ENCODE measurements around the gene MRPS12. TPM values are rescaled to one million over a fixed set of nuclear protein-coding genes. Genes with fewer than 3 reads are reported as not detected.

The MRPS12 gene
- total and polyA plus RNA-seq, 2 of the 13 experiments (the other 11 are each of a cell fraction or from before 2014, with no cell fraction given) = 27.5 to 54.8 TPM

GRCh38 chr19:38975214-38975860, 44.6 kb downstream of the MRPS12 start, which contains the start of gene FBXO17 (continued):
- TF ChIP-seq LRRFIP1 (CRISPR knock-in tag; conservative IDR thresholded peaks at IDR 0.05) = no peak
- 0 out of 2 replicates have a peak, but pooled peaks have one; percentile 74 for TF ChIP-seq ZNF558 (CRISPR knock-in tag; IDR thresholded peaks at IDR 0.05; ENCODE audit: borderline replicate concordance)
- TF ChIP-seq CTCF (CRISPR knock-in tag; IDR thresholded peaks at IDR 0.05) = no peak
- 0 out of 2 replicates have a peak, but pooled peaks have one; percentile 56 for TF ChIP-seq HES4 (CRISPR knock-in tag; IDR thresholded peaks at IDR 0.05; ENCODE audit: borderline replicate concordance)
- no peak for TF ChIP-seq XRCC5 (optimal IDR thresholded peaks at IDR 0.05; ENCODE audit: low read length)
- TF ChIP-seq ZNF7 (CRISPR knock-in tag; IDR thresholded peaks at IDR 0.05) = no peak
- TF ChIP-seq ZNF34 (CRISPR knock-in tag; IDR thresholded peaks at IDR 0.05; ENCODE audit: borderline replicate concordance) = no peak
- TF ChIP-seq ZNF563 (CRISPR knock-in tag; IDR thresholded peaks at IDR 0.05) = peak; percentile 87
- peak; percentile 80 for TF ChIP-seq DMAP1 (CRISPR knock-in tag; IDR thresholded peaks at IDR 0.05)
- peak; percentile 47; the same call in 1 of the 2 replicates for TF ChIP-seq ZNF710 (CRISPR knock-in tag; IDR thresholded peaks at IDR 0.05; ENCODE audit: borderline replicate concordance)
- no peak for TF ChIP-seq ZNF253 (CRISPR knock-in tag; IDR thresholded peaks at IDR 0.05; ENCODE audit: borderline replicate concordance)
- peak; percentile 80 for TF ChIP-seq ZFY (CRISPR knock-in tag; IDR thresholded peaks at IDR 0.05)
- TF ChIP-seq ZNF382 (CRISPR knock-in tag; IDR thresholded peaks at IDR 0.05; ENCODE audit: borderline replicate concordance) = no peak
- TF ChIP-seq ZNF746 (CRISPR knock-in tag; IDR thresholded peaks at IDR 0.05) = 0 out of 2 replicates have a peak, but pooled peaks have one; percentile 16
- no peak; the same call in 1 of the 2 replicates for TF ChIP-seq PAXIP1 (CRISPR knock-in tag; conservative IDR thresholded peaks at IDR 0.05)
- TF ChIP-seq ZNF276 (CRISPR knock-in tag; IDR thresholded peaks at IDR 0.05; ENCODE audit: low read depth) = no peak
